Measurements from ENCODE around the gene CPNE5.

The CPNE5 gene

GRCh38 chr6:36834576-36835341 is 4.5 kb downstream of the CPNE5 start:
- ATAC-seq = no peak

- ATAC-seq = no peak
These were observed 6.0 kb downstream of the CPNE5 start for GRCh38 chr6:36833182-36833789.

GRCh38 chr6:36832313-36832712 is 6.9 kb downstream of the CPNE5 start:
- ATAC-seq = no peak

- ATAC-seq = no peak
These were observed 8.7 kb downstream of the CPNE5 start for GRCh38 chr6:36830577-36830976.

- ATAC-seq = no peak
These were observed 9.2 kb downstream of the CPNE5 start for GRCh38 chr6:36829919-36830544.

GRCh38 chr6:36827261-36828079 is 11.8 kb downstream of the CPNE5 start:
- no peak for ATAC-seq

GRCh38 chr6:36826520-36827227 is 12.6 kb downstream of the CPNE5 start:
- no peak for ATAC-seq

- ATAC-seq = no peak
These were observed 13.2 kb downstream of the CPNE5 start for GRCh38 chr6:36825994-36826393.

- no peak for ATAC-seq
These were observed 13.8 kb downstream of the CPNE5 start for GRCh38 chr6:36825452-36825851.

GRCh38 chr6:36824253-36824652 is 15.0 kb downstream of the CPNE5 start:
- ATAC-seq = no peak

- no peak for ATAC-seq
These were observed 15.7 kb downstream of the CPNE5 start for GRCh38 chr6:36823421-36824096.

- no peak for ATAC-seq
These were observed 16.6 kb downstream of the CPNE5 start for GRCh38 chr6:36822506-36823269.

GRCh38 chr6:36821581-36822335 is 17.5 kb downstream of the CPNE5 start:
- no peak for ATAC-seq

GRCh38 chr6:36820700-36821580 is 18.3 kb downstream of the CPNE5 start:
- ATAC-seq = no peak

GRCh38 chr6:36818756-36819155 is 20.5 kb downstream of the CPNE5 start:
- ATAC-seq = no peak

- ATAC-seq = no peak
These were observed 21.4 kb downstream of the CPNE5 start for GRCh38 chr6:36817847-36818246.

GRCh38 chr6:36817176-36817817 is 21.9 kb downstream of the CPNE5 start:
- ATAC-seq = no peak

GRCh38 chr6:36815962-36816735 is 23.1 kb downstream of the CPNE5 start:
- ATAC-seq = no peak
